Stimulated activated CD8-positive, alpha-beta memory T cell treated with anti-CD3 and anti-CD28 coated beads, Interleukin-12 subunit alpha, Interleukin-12 subunit beta, amount 100 ng/mL, for 1 hour (primary cell): Measurements from ENCODE around the gene ADCYAP1R1.

Experiments
- DNase-seq: peaks from one replicate; pipeline ENCODE4 v3.0.0-alpha.2; 2020; ENCODE audit warnings: low read depth

Gene ADCYAP1R1

GRCh38 chr7:31068006-31068675 is 16.0 kb downstream of the ADCYAP1R1 start:
- no peak for DNase-seq

- no peak for DNase-seq
These were observed 17.9 kb downstream of the ADCYAP1R1 start for GRCh38 chr7:31069860-31070555.

DNA sequence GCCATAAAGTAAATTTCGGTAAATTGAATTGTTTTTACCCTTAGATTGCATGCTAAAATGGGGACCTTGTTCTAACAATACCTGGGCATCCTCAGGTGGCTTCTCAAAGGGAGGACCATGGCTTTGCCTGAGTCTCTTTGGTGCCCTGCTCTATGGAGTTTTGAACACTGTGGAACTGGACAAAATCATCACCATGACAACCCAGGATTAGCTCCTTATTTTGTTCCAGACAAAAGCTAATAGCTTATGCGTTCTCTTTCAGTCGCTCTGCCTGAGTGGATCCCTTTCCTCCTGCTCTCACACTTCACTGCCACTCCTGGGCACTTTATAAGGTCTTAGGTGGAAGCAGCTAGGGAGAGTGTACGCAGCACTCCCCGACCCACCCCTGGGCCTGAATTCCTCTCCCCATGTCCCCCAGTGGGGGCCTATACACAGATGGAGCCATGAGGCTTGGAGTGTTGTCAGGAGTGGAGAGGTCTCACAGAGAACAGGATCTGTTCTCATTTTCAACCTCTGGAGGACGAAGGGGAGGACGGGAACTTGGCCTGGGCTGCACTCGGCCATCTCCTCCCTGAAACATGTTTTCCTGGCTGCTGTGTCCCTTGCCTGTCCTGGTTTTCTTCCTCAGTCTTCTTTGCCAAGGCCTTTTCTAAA is 19.0 kb downstream of the ADCYAP1R1 start:
- no peak for DNase-seq

DNA sequence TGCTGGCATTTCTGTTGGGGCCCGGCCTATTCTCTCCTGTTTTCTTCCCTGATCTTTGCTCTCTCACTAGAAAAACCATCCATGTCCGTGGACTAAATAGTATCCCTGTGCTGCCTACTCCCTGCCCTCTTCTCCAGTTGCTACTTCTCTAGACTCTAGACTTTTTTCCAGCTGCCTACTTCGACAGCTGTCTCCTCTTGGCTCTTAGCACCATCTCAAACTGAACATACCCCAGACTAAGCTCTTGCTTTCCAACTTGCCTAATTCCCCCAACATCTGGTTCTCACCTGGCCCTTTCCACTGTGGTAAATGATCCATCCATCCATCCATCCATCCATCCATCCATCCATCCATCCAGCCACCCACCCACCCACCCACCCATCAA is 19.5 kb downstream of the ADCYAP1R1 start:
- DNase-seq = no peak

DNA sequence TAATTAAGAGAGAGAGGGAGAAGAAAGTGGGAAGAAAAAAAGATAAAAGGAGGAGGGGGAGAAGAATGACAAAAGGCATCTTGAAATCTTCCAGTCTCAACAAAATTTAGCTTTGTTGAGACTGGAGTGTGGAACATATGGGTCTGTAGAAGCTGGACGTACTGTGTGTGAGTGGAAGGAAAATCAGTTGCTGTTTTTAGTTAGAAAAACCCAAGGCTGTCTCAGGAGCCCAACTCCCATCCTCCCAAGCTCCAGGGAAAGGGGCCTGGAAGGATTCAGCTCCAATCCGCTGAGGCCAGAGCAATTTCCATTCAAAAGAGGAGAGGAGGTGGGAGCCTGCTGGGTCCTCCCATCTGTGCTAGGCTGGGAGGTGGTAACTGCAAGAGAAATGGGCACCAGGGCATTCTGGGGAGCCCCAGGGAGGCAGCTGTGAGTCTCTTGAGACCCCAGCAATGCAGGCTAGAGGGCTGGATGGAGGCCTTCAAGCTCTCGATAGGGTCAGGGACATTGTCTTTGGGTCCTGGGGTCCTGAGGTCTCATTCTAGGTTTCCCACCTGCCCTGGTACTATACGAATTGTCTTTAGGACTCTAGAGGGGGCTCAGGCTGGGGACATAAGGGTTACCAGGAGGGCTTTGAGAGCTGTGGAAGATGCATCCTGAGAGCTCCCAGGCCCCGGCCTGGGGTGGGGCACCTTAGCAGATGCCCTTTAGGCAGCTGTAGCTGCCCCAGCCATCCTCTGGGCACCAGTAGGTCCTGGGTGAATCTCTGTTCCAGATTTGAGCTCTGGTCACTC is 21.4 kb downstream of the ADCYAP1R1 start:
- no peak for DNase-seq

- DNase-seq = no peak
These were observed 21.9 kb downstream of the ADCYAP1R1 start for GRCh38 chr7:31074120-31074383.

GRCh38 chr7:31074403-31075085 is 22.4 kb downstream of the ADCYAP1R1 start:
- no peak for DNase-seq

GRCh38 chr7:31075086-31075405 is 22.9 kb downstream of the ADCYAP1R1 start:
- no peak for DNase-seq

- DNase-seq = no peak
These were observed 23.9 kb downstream of the ADCYAP1R1 start for GRCh38 chr7:31076051-31076450.

GRCh38 chr7:31076641-31077310 is 24.7 kb downstream of the ADCYAP1R1 start:
- DNase-seq = no peak

GRCh38 chr7:31077484-31078362 is 25.6 kb downstream of the ADCYAP1R1 start:
- DNase-seq = no peak

DNA sequence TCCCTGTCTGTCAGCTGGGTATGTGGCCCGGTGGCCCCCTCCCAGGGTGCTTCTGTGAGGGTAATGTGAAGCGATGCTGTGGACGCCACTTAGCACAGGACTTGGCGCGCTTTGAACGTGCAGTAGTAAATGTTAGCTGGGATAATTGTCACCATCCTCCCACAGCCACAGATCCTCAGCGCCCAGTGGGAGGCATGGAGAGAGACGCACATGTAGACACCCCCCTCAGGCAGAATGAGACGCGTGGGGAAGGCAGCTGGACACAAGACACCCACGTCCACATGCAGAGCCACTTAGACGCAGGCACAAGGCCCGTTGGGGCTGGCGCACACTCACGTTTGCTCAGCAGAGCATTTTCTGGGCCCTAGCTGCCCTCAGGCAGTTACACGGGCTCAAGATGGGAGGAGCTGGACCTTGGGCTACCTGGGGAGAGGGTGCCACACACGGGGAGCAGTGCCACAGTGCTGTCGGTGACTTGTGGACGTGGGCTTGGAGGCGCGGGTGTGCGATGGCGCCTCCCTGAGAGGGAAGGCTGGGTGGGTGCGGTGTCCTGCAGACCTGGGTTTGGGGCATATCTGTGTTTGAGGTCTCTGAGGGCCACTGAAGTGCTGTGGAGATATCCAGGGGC is 26.4 kb downstream of the ADCYAP1R1 start:
- no peak for DNase-seq

DNA sequence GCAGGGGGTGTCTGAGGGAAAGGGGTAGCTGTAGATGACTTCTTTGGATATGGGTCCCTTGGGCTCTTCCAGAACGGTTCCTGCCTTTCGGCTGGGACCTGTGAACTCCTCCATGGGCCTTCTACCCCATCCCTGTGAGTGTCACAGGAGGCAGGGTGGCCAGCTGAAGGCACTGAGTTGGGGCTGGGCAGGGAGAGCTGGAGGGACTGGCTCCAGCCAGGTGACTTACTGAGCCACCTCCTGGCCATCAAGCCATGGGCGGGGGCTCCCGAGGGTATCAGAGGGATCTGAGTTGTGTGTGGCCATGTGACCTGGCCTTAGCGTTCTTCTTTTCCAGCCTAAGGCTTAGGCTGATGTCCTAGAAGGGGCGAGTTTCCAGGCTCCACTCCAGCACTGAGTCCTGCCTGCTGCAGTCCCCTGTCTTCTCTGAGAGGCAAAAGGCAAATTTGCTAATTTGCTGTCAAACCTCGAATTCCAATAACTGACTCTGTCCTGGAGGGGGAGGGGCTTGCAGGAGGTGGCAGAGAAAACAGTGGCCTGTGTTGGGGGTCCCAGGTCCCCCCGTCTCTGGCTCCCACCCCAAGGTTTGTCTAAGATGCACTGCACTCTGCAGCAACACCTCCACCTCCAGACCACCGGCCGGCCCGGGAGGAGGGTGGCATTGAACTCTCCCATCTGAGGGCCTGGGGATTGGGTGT is 27.2 kb downstream of the ADCYAP1R1 start:
- DNase-seq = no peak

DNA sequence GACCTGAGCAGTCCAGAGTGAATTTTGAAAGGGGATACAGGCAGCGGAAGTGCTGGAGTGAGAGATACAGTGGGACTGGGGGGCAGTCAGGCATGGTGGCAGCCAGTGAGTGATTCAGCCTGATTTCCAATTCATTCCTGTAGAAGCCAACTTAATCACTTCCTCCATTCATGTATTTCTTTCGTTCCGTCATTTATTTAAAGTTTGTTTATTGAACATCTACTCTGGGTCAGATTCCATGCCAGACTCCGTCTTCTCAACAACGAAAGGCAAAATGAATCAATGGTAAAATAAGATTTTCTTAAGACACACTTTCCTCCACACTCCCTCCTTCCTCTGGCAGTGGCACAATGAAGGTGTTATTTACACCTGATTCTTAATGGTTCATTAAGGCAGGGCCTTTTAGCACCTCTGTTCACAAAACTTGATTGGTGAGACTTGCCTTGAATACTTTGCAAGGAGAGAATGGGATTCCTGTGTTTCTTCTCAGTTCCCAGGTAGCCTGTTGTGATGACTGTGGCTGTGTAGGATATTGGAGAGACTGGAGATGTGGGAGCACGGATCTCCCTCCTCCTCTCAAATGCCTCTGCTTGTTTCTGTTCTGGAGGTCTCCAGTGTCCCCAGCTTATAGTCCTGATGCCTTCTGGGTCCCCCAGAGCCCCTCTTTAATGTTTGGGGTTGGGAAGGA is 27.9 kb downstream of the ADCYAP1R1 start:
- no peak for DNase-seq

DNA sequence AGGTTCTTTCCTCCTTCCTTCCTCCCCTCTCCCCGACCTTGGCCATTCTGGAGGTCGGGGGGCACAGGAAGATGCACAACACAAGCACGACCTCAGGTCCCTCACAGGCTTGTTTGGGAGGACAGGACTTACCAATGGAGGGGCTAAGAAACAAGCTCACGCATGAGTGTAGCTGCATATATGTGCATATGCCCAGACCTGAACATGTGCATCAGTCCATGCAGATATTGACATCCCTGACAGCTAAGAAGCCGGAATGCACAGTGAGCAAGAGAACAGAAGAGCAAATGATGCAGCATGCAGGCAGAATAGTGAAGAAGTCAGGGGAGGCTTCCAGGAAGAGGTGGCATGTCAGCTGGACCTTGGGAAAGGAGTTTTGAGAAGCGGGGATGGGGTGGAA is 28.7 kb downstream of the ADCYAP1R1 start:
- no peak for DNase-seq

DNA sequence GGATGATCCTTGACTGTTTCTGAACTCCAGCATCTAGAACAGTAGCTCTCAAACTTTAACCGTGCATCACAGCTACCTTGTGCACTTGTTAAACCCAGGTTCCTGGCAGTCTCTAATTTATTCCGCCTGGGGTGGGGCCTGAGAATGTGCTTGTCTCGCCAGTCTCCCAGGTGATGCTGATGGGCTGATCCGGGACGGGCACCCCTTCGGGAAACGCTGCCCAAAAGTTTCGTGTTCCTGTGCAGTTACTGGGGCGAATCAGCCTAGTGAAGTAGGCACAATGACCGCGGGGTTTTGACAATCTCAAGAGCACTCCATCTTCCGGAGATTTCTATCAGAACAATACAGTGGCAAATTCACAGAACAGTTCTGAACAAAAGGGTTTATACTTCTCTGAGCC is 29.9 kb downstream of the ADCYAP1R1 start:
- DNase-seq = no peak

- no peak for DNase-seq
These were observed 30.3 kb downstream of the ADCYAP1R1 start for GRCh38 chr7:31082447-31082846.

GRCh38 chr7:31083210-31083786 is 31.2 kb downstream of the ADCYAP1R1 start:
- DNase-seq = no peak

GRCh38 chr7:31084226-31084625 is 32.1 kb downstream of the ADCYAP1R1 start:
- DNase-seq = no peak
